Superior temporal gyrus (tissue), 1 donor: Measurements from ENCODE around the gene C18orf54.
"Not testable (repeated sequence)": the region's sequence is repeated elsewhere in the genome, so short reads cannot be mapped to it uniquely, and the experiment has no call there.

Experiments
- DNase-seq: peaks from one replicate; pipeline ENCODE4 v3.0.0-alpha.2; 2016; ENCODE audit errors: extremely low spot score

Gene C18orf54

GRCh38 chr18:54357660-54358494 is at the start of gene C18orf54, which contains the start of gene STARD6:
Gene C18orf54, plus strand, starts transcription at chr18:54357906. Its CDS starts 2,667 bp downstream, at chr18:54360573.
Gene STARD6, minus strand, starts transcription at chr18:54357858. Its CDS starts 3,285 bp downstream, at chr18:54354573.
- DNase-seq, result peak; percentile 91

DNA sequence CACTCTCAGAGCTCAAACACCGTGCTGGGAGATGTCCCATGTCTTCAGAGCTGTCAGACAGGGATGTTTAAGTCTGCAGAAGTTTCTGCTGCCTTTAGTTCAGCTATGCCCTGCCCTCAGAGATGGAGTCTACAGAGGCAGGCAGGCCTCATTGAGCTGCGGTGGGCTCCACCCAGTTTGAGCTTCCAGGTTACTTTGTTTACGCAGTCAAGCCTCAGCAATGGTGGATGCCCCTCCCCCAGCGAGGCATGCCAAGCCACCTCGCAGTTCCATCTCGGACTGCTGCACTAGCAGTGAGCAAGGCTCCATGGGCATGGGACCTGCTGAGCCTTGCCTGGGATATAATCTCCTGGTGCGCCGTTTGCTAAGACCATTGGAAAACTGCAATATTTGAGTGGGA is 48.1 kb upstream of the C18orf54 start:
- DNase-seq, result not testable (repeated sequence)

- DNase-seq, result no peak
These were observed 41.5 kb upstream of the C18orf54 start for GRCh38 chr18:54316071-54316820.

GRCh38 chr18:54323561-54323960 is 34.1 kb upstream of the C18orf54 start:
- DNase-seq, result no peak

- no peak for DNase-seq
These were observed 33.7 kb upstream of the C18orf54 start for GRCh38 chr18:54323970-54324369.

GRCh38 chr18:54327818-54328217 is 29.9 kb upstream of the C18orf54 start:
- no peak for DNase-seq

DNA sequence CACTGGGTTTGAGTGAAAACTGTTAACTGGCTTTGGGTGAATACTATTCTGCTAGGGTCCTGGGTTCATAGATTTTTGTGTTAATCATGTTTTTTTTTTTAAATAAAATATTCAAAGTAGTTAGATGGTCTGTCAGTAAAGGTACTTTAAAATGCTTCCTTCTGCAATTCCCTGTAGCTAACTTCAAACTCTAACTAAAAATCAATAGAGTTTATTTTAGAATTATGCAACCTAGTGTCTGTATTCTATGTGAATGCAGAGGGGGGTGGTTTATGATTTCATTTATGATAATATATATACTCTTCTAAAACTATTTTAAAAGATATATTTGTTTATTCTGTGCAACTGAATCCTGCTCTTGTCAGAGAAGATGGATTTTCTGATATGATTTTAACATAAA is 27.9 kb upstream of the C18orf54 start:
- DNase-seq, result no peak

GRCh38 chr18:54330768-54331548 is 26.7 kb upstream of the C18orf54 start:
- peak; percentile 46 for DNase-seq

DNA sequence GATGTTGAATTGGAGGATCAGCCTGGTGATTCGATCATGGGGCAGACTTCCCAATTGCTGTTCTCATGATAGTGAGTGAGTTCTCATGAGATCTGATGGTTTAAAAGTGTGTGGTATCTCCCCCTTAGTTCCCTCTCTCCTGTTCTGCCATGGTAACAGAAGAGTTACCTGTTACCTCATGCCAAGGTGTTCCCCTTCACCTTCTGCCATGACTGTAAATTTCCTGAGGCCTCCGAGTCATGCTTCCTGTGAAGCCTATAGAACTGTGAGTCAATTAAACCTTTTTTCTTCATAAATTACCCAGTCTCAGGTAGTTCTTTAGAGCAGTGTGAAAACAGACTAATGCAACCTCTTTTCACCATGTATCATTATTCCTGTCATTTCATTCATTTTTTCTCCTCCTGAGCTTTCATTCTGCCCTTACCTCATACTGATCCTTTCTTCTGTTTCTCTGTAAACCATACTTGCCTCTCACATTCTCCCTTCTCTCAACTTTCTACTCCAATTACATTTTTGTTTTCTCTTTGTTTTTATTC is 22.0 kb upstream of the C18orf54 start:
- no peak for DNase-seq

DNA sequence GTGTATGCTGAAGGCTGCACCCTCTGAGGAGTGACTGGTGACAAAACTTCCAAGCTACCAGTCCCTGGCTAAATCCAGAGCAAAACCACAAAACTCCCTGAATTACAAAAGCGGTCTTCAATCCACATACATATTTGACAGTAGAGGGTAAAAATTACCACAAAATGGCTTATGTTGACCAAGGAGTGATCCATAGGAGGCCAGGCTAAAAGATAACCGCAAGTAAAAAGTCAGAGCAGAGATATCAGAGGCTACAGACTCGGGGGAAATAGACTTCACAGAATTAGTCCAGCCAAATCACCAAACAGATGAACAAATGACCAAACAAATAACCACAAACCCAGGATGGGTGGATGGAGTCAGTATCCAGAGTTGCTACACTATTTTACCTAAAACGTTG is 19.5 kb upstream of the C18orf54 start:
- no peak for DNase-seq

DNA sequence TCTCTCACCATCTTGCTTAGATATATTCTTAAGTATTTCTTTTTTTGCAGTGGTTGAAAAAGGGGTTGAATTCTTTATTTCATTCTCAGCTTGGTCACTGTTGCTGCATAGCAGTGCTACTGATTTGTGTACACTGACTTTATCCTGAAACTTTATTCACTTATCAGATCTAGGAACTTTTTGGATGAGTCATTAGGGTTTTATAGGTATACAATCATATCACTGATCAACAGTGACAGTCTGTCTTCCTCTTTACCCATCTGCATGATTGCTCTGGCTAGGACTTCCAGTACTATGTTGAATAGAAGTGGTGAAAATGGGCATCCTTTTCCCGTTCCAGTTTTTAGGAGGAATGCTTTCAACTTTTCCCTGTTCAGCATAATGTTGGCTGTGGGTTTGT is 6.5 kb upstream of the C18orf54 start:
- no peak for DNase-seq

DNA sequence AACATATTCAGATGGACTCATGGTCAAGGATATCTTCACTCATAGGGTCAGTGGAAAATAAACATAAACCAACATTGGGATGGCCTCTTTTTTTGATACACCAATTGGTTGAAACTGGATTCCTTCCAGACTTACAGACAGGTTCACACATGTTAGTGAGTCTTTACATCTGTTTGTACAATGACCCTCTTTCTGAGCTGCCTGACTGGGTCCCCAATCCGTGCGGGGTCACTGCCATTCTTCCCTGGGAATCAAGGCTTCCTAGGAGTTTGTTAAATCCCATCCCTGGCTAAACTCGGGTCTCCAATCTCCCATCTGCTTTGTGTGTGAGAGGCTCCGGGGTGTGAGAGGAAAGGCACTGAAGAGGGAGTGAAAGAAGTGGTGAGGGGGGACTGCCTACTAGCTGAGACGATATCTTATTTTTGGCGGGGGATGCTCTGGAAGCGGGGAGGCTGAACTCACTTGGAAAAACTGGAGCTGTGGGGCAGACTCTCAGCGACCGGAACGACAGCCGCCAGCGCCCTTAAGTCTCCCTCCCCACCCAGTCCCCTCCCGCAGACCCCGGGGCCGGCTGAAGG is 535 bp upstream of the C18orf54 start:
- peak; percentile 51 for DNase-seq

- DNase-seq, result peak; percentile 43
These were observed 862 bp downstream of the C18orf54 start for GRCh38 chr18:54358495-54359040.

DNA sequence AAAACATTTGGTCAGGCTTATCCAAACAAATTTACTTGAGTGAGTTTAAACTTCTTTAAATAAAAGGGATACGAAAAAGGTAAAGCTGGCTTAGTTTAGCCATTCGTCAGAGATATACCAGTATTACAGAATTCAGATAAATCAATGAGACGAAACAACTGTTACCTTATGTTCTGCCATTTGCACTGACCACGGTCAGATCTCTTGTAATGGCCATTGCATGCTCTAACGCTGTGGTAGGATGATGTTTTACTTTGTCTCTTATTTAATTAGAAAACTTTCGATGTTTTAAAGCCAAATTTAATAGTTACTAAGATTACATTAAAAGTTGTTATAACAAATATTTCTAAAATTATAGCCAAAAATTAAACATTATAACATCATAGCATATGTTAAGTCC is 1.5 kb downstream of the C18orf54 start:
- DNase-seq, result peak; percentile 23

DNA sequence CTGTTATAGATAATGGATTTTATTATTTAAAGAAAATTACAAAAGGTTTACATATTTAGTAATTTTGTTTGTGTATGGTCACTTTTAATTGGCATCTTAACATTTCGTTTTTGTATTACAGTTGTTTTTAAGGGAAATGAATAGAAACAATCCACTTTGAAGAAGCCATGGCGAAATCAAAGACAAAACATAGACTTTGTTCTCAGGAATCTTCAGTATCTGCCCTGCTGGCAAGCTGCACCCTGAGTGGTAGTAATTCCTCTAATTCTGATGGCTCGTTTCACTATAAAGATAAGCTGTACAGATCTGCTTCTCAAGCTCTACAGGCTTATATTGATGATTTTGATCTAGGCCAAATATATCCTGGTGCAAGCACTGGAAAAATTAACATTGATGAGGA is 2.7 kb downstream of the C18orf54 start:
- DNase-seq, result peak; percentile 26

- no peak for DNase-seq
These were observed 20.4 kb downstream of the C18orf54 start for GRCh38 chr18:54378057-54378456.

GRCh38 chr18:54381640-54382039 is 23.9 kb downstream of the C18orf54 start:
- DNase-seq, result no peak

GRCh38 chr18:54382076-54382475 is 24.4 kb downstream of the C18orf54 start:
- DNase-seq, result no peak

- no peak for DNase-seq
These were observed 25.1 kb downstream of the C18orf54 start for GRCh38 chr18:54382733-54383252.

GRCh38 chr18:54386043-54386442 is 28.3 kb downstream of the C18orf54 start:
- DNase-seq, result no peak
